GM21576 (cell line): ENCODE measurements around the gene MRTFB.

ENCODE experiments used
- ATAC-seq: cut with Tn5 transposase; IDR thresholded peaks from one replicate; pipeline ENCODE4 v1.9.1; 2021; ENCODE audit warnings: mild to moderate bottlenecking, moderate library complexity; ENCODE audit not compliant: unreplicated experiment

Gene MRTFB

DNA sequence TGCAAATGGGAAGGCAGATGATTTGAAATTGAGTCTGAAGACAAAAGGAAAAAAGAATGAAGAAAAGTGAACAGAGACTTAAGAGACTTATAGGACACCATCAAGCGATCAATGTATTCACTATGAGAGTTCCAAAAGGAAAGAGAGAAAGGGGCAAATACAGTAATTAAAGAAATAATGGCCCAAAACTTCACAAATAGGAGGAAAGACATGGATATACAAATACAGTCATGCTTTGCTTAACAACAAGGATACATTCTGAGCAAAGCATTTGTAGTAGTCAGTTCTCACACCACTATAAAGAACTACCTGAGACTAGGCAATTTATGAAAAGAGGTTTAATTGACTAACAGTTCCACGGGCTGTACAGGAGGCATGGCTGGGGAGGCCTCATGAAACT, 152.5 kb downstream of the MRTFB start:
- no peak for ATAC-seq

- no peak for ATAC-seq
Observed at GRCh38 chr16:14225457-14225856, 154.3 kb downstream of the MRTFB start.

- ATAC-seq, result no peak
Observed at GRCh38 chr16:14232106-14232864, 161.2 kb downstream of the MRTFB start.

GRCh38 chr16:14236401-14236800, 165.3 kb downstream of the MRTFB start:
- no peak for ATAC-seq

- no peak for ATAC-seq
Observed at GRCh38 chr16:14238756-14239155, 167.6 kb downstream of the MRTFB start.

DNA sequence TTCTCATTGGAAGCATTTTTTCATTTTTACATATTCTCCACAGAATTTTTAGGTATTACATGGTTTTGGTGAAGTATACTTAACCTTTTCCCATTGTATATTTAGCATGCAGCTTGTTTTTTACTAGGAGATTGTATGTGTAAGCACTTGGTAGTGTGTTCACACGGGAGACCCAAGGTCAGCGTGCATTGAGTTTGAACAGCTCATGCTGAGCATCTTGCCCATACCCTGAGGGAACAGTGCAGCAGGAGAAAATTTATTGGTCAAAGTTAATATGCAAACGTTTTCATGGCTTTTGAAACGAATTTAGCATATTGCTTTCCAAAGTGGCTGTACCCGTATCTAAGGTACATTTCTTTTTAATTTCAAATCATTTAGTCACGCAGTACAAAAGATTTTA, 168.7 kb downstream of the MRTFB start:
- ATAC-seq, result no peak

- no peak for ATAC-seq
Observed at GRCh38 chr16:14240219-14240843, 169.2 kb downstream of the MRTFB start.

- no peak for ATAC-seq
Observed at GRCh38 chr16:14240964-14241363, 169.8 kb downstream of the MRTFB start.

- ATAC-seq, result no peak
Observed at GRCh38 chr16:14241631-14242030, 170.5 kb downstream of the MRTFB start.

GRCh38 chr16:14242769-14243168, 171.7 kb downstream of the MRTFB start:
- no peak for ATAC-seq

- ATAC-seq, result no peak
Observed at GRCh38 chr16:14244196-14245010, 173.3 kb downstream of the MRTFB start.

GRCh38 chr16:14248791-14249190, 177.7 kb downstream of the MRTFB start:
- no peak for ATAC-seq

GRCh38 chr16:14249291-14250032, 178.3 kb downstream of the MRTFB start:
- ATAC-seq, result no peak

- ATAC-seq, result no peak
Observed at GRCh38 chr16:14251419-14251818, 180.3 kb downstream of the MRTFB start.

- no peak for ATAC-seq
Observed at GRCh38 chr16:14252860-14253259, 181.7 kb downstream of the MRTFB start.

GRCh38 chr16:14263011-14263410, 191.9 kb downstream of the MRTFB start:
- no peak for ATAC-seq

DNA sequence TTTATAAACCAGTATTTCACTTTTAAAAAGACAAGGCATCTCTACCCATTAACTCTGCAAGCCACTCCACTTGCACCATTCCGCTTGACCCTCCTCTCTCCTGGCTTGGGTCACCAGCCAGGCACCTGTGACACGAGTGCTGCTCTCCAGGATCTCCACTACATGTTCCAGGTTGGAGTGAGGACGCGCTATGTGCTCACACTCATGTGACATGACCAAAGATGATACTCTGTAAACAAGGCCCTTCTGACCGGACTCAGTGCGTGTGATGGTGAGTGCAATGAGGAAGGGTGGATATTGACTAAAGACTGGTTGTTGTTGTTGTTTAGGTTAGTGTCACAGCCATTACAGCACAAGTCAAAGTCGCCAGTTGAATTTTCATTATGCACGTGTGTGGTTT, 192.7 kb downstream of the MRTFB start:
- ATAC-seq, result no peak

DNA sequence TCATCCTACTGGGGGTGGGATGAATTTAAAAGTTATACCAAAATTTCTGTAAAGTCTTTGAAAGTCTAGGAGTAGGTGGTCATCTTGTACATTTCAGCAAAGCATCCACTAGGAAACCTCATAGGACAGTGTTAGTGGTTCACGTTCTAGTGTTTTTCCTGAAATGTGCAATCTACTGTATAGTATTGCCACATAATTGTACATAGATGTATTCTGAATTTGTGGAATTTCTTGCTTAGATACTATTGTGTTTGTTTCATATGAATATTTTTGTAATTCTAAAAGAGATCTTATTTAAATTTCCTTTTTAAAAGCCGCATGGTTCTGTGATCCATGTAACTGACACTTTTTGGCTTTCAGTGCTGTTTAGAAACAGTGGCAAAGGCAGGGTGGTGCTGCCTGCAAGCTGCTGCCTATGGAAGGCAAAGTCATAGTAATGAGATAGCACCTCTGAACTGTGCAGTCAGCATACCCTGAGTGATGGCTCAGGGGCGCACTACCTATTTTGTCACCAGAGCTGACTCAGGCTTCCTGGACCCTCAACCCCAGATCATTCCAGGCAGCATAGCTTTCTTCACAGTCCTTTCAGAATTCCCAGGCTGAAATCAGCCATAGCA, 193.3 kb downstream of the MRTFB start:
- ATAC-seq, result no peak

DNA sequence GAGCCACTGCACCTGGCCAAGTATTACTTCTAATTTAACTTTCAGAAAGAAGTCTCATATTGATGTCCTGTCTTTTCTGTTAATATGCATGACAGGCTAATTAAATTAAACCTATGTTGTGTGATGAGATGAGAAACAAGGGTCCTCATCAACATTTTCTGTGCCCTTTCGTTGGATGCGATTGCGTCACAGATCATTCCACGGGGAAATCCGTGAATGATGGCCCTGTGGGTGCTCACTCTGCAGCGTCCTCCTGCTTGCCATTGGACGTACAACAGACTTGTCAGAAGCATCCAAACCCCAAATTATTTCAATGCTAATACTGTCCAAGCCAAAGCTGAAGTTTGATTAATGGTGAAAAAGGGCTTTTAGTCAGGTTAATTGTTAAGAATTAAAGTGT, 197.0 kb downstream of the MRTFB start:
- no peak for ATAC-seq

GRCh38 chr16:14275934-14276333, 204.8 kb downstream of the MRTFB start:
- no peak for ATAC-seq

DNA sequence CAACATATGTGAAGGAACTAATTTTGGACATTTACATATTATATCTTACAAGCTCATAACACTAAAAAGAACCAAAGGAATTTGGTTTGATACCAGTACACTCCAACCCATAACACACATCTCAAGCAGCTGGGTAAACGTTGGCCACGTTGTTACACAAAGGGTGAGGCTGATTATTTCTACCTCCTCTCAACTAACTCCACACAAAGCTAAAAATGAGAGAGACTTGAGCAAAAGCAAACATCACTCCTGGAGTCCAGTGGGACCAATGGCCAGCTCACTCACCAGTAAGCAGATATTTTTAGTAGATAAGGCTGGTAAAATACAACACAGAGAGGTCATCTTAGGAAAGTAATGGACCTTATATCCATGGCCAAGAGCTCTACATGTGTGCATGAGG, 207.6 kb downstream of the MRTFB start:
- no peak for ATAC-seq
